Liver (tissue), 9 donors: Measurements from ENCODE around the gene TMEM123. TPM values are rescaled to one million over a fixed set of nuclear protein-coding genes. Genes with fewer than 3 reads are reported as not detected.
"Not testable (repeated sequence)": the region's sequence is repeated elsewhere in the genome, so short reads cannot be mapped to it uniquely, and the experiment has no call there.

Source experiments
- DNase-seq: peaks from one replicate; pipeline ENCODE4 v3.0.0-alpha.2; 2017; ENCODE audit warnings: low spot score
- H3K27ac ChIP-seq, 2 donors: one replicate each; pipeline ENCODE4 v1.7.0; 2013; ENCODE audit warnings: inconsistent platforms in 2 of 2, low read length in 2 of 2, control low read depth in 1 of 2, low read depth in 1 of 2, mild to moderate bottlenecking in 1 of 2
- H3K27me3 ChIP-seq, 4 donors: one replicate each; pipeline versions ENCODE4 v1.6.1 to v1.7.0; 2013; ENCODE audit warnings: low read length in 3 of 4, inconsistent platforms in 1 of 4, mild to moderate bottlenecking in 1 of 4, moderate library complexity in 1 of 4; ENCODE audit not compliant: control insufficient read depth in 4 of 4, insufficient read depth in 4 of 4
- H3K36me3 ChIP-seq, 4 donors: one replicate each; pipeline versions ENCODE4 v1.6.1 to v1.7.0; 2013; ENCODE audit warnings: low read length in 3 of 4, mild to moderate bottlenecking in 3 of 4, low read depth in 1 of 4, moderate library complexity in 1 of 4; ENCODE audit not compliant: control insufficient read depth in 4 of 4, insufficient read depth in 3 of 4
- H3K4me1 ChIP-seq, 4 donors: one replicate each; pipeline versions ENCODE4 v1.6.1 to v1.7.0; 2013; ENCODE audit warnings: low read length in 3 of 4, mild to moderate bottlenecking in 3 of 4, moderate library complexity in 1 of 4; ENCODE audit not compliant: control insufficient read depth in 4 of 4, insufficient read depth in 4 of 4
- H3K4me3 ChIP-seq, 3 donors: one replicate each; pipeline versions ENCODE4 v1.6.1 to v1.7.0; 2013; ENCODE audit warnings: low read length in 3 of 3, control low read depth in 1 of 3, low read depth in 1 of 3, mild to moderate bottlenecking in 1 of 3
- H3K9ac ChIP-seq, 2 donors: one replicate each; pipeline ENCODE4 v1.7.0; 2013; ENCODE audit warnings: low read length in 2 of 2, mild to moderate bottlenecking in 2 of 2, moderate library complexity in 2 of 2, control low read depth in 1 of 2, low read depth in 1 of 2
- H3K9me3 ChIP-seq, 4 donors: one replicate each; pipeline versions ENCODE4 v1.6.1 to v1.7.0; 2013; ENCODE audit warnings: low read length in 3 of 4; ENCODE audit not compliant: control insufficient read depth in 4 of 4
- ATF3 ChIP-seq: IDR thresholded peaks from 2 replicates; pipeline ENCODE4 v1.6.1; 2016; ENCODE audit warnings: antibody characterized with exemption
- CTCF ChIP-seq: fragments of 150-350 bp; IDR thresholded peaks from 2 replicates; pipeline ENCODE4 v1.5.1; 2017; ENCODE audit warnings: improper control_type of control experiment, low read depth, low read length; ENCODE audit not compliant: missing input control
- EGR1 ChIP-seq, 2 donors: IDR thresholded peaks; 2 replicates each; pipeline ENCODE4 v1.6.1; 2016 to 2018; ENCODE audit warnings: antibody characterized with exemption in 2 of 2, low read depth in 2 of 2
- FOXA1 ChIP-seq: IDR thresholded peaks from 2 replicates; pipeline ENCODE4 v1.6.1; 2016; ENCODE audit warnings: antibody characterized with exemption
- FOXA2 ChIP-seq: IDR thresholded peaks from 2 replicates; pipeline ENCODE4 v1.6.1; 2016; ENCODE audit warnings: antibody characterized with exemption
- GABPA ChIP-seq, 2 donors: IDR thresholded peaks in 1 of 2; conservative IDR thresholded peaks in 1 of 2; 2 replicates each; pipeline ENCODE4 v1.6.1; 2016; ENCODE audit warnings: antibody characterized with exemption in 2 of 2, mild to moderate bottlenecking in 1 of 2, moderate library complexity in 1 of 2
- HNF4A ChIP-seq, 2 donors: conservative IDR thresholded peaks; 2 replicates each; pipeline ENCODE4 v1.6.1; 2016; ENCODE audit warnings: antibody characterized with exemption in 2 of 2, mild to moderate bottlenecking in 2 of 2
- HNF4G ChIP-seq: IDR thresholded peaks from 2 replicates; pipeline ENCODE4 v1.6.1; 2016; ENCODE audit warnings: antibody characterized with exemption
- JUND ChIP-seq, 2 donors: IDR thresholded peaks; 2 replicates each; pipeline ENCODE4 v1.6.1; 2016; ENCODE audit warnings: antibody characterized with exemption in 2 of 2
- MAX ChIP-seq: IDR thresholded peaks from 2 replicates; pipeline ENCODE4 v1.6.1; 2016; ENCODE audit warnings: antibody characterized with exemption
- NR2F2 ChIP-seq: IDR thresholded peaks from 2 replicates; pipeline ENCODE4 v1.6.1; 2016; ENCODE audit warnings: antibody characterized with exemption
- RAD21 ChIP-seq, 2 donors: IDR thresholded peaks; 2 replicates each; pipeline ENCODE4 v1.6.1; 2016; ENCODE audit warnings: antibody characterized with exemption in 2 of 2, mild to moderate bottlenecking in 2 of 2
- REST ChIP-seq: IDR thresholded peaks from 2 replicates; pipeline ENCODE4 v1.6.1; 2016; ENCODE audit warnings: antibody characterized with exemption, mild to moderate bottlenecking
- RXRA ChIP-seq, 2 donors: IDR thresholded peaks; 2 replicates each; pipeline ENCODE4 v1.6.1; 2017 to 2018; ENCODE audit warnings: antibody characterized with exemption in 2 of 2, mild to moderate bottlenecking in 1 of 2
- SP1 ChIP-seq: IDR thresholded peaks from 2 replicates; pipeline ENCODE4 v1.6.1; 2018; ENCODE audit warnings: antibody characterized with exemption, mild to moderate bottlenecking
- TAF1 ChIP-seq: conservative IDR thresholded peaks from 2 replicates; pipeline ENCODE4 v1.6.1; 2016; ENCODE audit warnings: antibody characterized with exemption, mild to moderate bottlenecking
- YY1 ChIP-seq: IDR thresholded peaks from 2 replicates; pipeline ENCODE4 v1.6.1; 2016; ENCODE audit warnings: antibody characterized with exemption, mild to moderate bottlenecking
- ZBTB33 ChIP-seq: IDR thresholded peaks from 2 replicates; pipeline ENCODE4 v1.6.1; 2016; ENCODE audit warnings: antibody characterized with exemption
- WGBS: extraction: QIAGEN DNeasy Blood & Tissue Kit; methylation state at CpG from one replicate; pipeline ENCODE4 v1.1.7; 2013; 5-methylcytosine and 5-hydroxymethylcytosine counted together
- polyA plus RNA-seq, 2 donors: library from polyadenylated mRNA; stranded (reverse) in 1 of 2; unstranded in 1 of 2; fragments of 200-250 nt in 1 of 2; fragments of >200 nt in 1 of 2; fragmentation: Nextera tagmentation in 1 of 2; extraction: Ambion mirVana in 1 of 2; gene quantifications; one replicate each; pipeline versions ENCODE4 v1.2.1 to v1.2.3, GENCODE V29; 2013 to 2015
- total RNA-seq, 2 donors: library from RNA; depleted of rRNA; stranded (reverse); fragments of >200 nt; gene quantifications; one replicate each; pipeline ENCODE4 v1.2.3, GENCODE V29; 2014
- donor health status: healthy.
- donor health status: healthy.
- donor health status: healthy.
- donor health status: healthy.
- donor health status: healthy.

The TMEM123 gene
- total and polyA plus RNA-seq, 4 donors, result 101 to 140 (median 107) TPM

GRCh38 chr11:102435688-102436087 lies 16.9 kb downstream of the TMEM123 start:
- Histone ChIP-seq H3K27ac (no peak overlapping the region), H3K27me3 (no peaks in the 10 kb centered on the region), H3K4me1 (peaks cover 0 to under 1% (median under 1%) of the 10 kb centered on the region in 4 donors), H3K9ac (no peak overlapping the region), H3K9me3 (no peaks in the 10 kb centered on the region), H3K36me3 (peaks cover 0 to 9% (median 3%) of the 10 kb centered on the region in 4 donors), H3K4me3 (no peak overlapping the region)
- no peak for TF ChIP-seq RXRA (IDR thresholded peaks at IDR 0.05)
- no peak for TF ChIP-seq EGR1 (IDR thresholded peaks at IDR 0.05; ENCODE audit: low read depth in 2 of 2)
- TF ChIP-seq RAD21 (IDR thresholded peaks at IDR 0.05), result no peak
- no peak for TF ChIP-seq SP1
- TF ChIP-seq JUND (IDR thresholded peaks at IDR 0.05), result no peak
- TF ChIP-seq TAF1, result no peak
- TF ChIP-seq MAX, result no peak
- TF ChIP-seq YY1, result no peak
- TF ChIP-seq ATF3, result no peak
- no peak for TF ChIP-seq NR2F2
- TF ChIP-seq HNF4A (conservative IDR thresholded peaks at IDR 0.05), result no peak
- no peak for TF ChIP-seq FOXA2
- no peak for TF ChIP-seq GABPA (IDR thresholded peaks at IDR 0.05 in 1 of 2, conservative IDR thresholded peaks at IDR 0.05 in 1 of 2)
- no peak for TF ChIP-seq REST
- TF ChIP-seq HNF4G, result no peak
- TF ChIP-seq FOXA1, result no peak
- TF ChIP-seq ZBTB33, result no peak
- no peak for TF ChIP-seq CTCF
- no peak for DNase-seq
- WGBS, result 91% methylated on average over 3 of the region's 3 CpGs

GRCh38 chr11:102433571-102433970 lies 19.0 kb downstream of the TMEM123 start:
- H3K9ac ChIP-seq, H3K27ac ChIP-seq, H3K4me3 ChIP-seq, H3K9me3 ChIP-seq, H3K27me3 ChIP-seq, DNase-seq: not testable (repeated sequence)
- 95% methylated on average over 3 of the region's 3 CpGs for WGBS
- peaks cover 0 to 11% (median 3%) of the 10 kb centered on the region in 4 donors for H3K36me3 ChIP-seq
- peaks cover 0 to 18% (median 8%) of the 10 kb centered on the region in 4 donors for H3K4me1 ChIP-seq

GRCh38 chr11:102432560-102432959 lies 20.0 kb downstream of the TMEM123 start:
- H3K4me1 ChIP-seq, result peaks cover 0 to 18% (median 8%) of the 10 kb centered on the region in 4 donors
- WGBS, result 96% methylated on average over 2 of the region's 2 CpGs
- not testable (repeated sequence) for H3K36me3 ChIP-seq, H3K9ac ChIP-seq, H3K9me3 ChIP-seq, H3K27me3 ChIP-seq, H3K4me3 ChIP-seq, DNase-seq, H3K27ac ChIP-seq
